Transverse colon (tissue), 4 donors: ENCODE data around the gene CBX5. TPM values are rescaled to one million over a fixed set of nuclear protein-coding genes. Genes with fewer than 3 reads are reported as not detected.

Experiments
- DNase-seq: peaks from one replicate; pipeline ENCODE4 v3.0.0-alpha.2; 2019
- H3K27ac ChIP-seq, 4 donors: fragments of 200-600 bp; sonication (generic); 2 replicates each; pipeline ENCODE4 v1.5.1; 2016 to 2018; ENCODE audit warnings: inconsistent platforms in 4 of 4
- H3K27me3 ChIP-seq: fragments of 200-600 bp; sonication (generic); 2 replicates; pipeline ENCODE4 v1.5.1; 2017; ENCODE audit warnings: inconsistent platforms
- H3K36me3 ChIP-seq, 4 donors: fragments of 200-600 bp; sonication (generic); 2 replicates each; pipeline ENCODE4 v1.5.1; 2017 to 2019; ENCODE audit warnings: inconsistent platforms in 4 of 4
- H3K4me1 ChIP-seq, 4 donors: fragments of 200-600 bp; sonication (generic); 2 replicates each; pipeline ENCODE4 v1.5.1; 2017 to 2020; ENCODE audit warnings: inconsistent platforms in 4 of 4
- H3K4me3 ChIP-seq, 4 donors: fragments of 200-600 bp; sonication (generic); 1 replicate in 1 of 4; 2 replicates in 3 of 4; pipeline versions ENCODE4 v1.5.1 to v1.6.1; 2017 to 2019; ENCODE audit warnings: inconsistent platforms in 4 of 4
- H3K9me3 ChIP-seq, 2 donors: fragments of 200-600 bp; sonication (generic); 2 replicates each; pipeline ENCODE4 v1.5.1; 2017 to 2019; ENCODE audit warnings: inconsistent platforms in 2 of 2
- CTCF ChIP-seq, 5 experiments: fragments of 200-600 bp in 3 of 5; fragments of 450-650 bp in 2 of 5; sonication (generic) in 3 of 5; IDR thresholded peaks; 1 replicate in 2 of 5; 2 replicates in 3 of 5; pipeline ENCODE4 v1.5.1; 2016 to 2017; ENCODE audit warnings: antibody characterized with exemption in 5 of 5, inconsistent platforms in 3 of 5, mild to moderate bottlenecking in 2 of 5, moderate library complexity in 1 of 5
- EP300 ChIP-seq: sonication (generic); formaldehyde crosslinking; IDR thresholded peaks from one replicate; pipeline ENCODE4 v1.6.1; 2017; ENCODE audit warnings: antibody characterized with exemption, low read depth
- POLR2A ChIP-seq: fragments of 450-650 bp; IDR thresholded peaks from one replicate; pipeline ENCODE4 v1.6.1; 2016; ENCODE audit warnings: antibody characterized with exemption, mild to moderate bottlenecking, moderate library complexity
- POLR2AphosphoS5 ChIP-seq, 3 donors: sonication (generic); formaldehyde crosslinking; IDR thresholded peaks; one replicate each; pipeline ENCODE4 v1.6.1; 2016; ENCODE audit warnings: antibody characterized with exemption in 3 of 3
- WGBS, 2 donors: methylation state at CpG; one replicate each; pipeline ENCODE4 v1.1.5; 2018; ENCODE audit warnings: low coverage in 1 of 2; 5-methylcytosine and 5-hydroxymethylcytosine counted together
- in situ Hi-C, 4 donors: fragments of 200-750 bp; cut with MboI; loops; one replicate each; pipeline versions ENCODE4 v1.15.0 to v1.15.1; 2017; ENCODE audit warnings: low sequenced_read_pairs in 3 of 4, low pct_ligation_motif_present in 1 of 4, low pct_unique_long_range_greater_than_20kb in 1 of 4
- intact Hi-C: fragments of 100-400 bp; cut with DNase I; formaldehyde crosslinking; loops from one replicate; pipeline ENCODE4 v1.15.1; 2023; ENCODE audit warnings: low total_unique reads
- total RNA-seq, 4 donors: library from RNA; depleted of rRNA; stranded (reverse); fragments of >200 nt; gene quantifications; one replicate each; pipeline ENCODE4 v1.1.0, GENCODE V29; 2016

The CBX5 gene
- total RNA-seq, 4 donors from 2014 or later = 18.9 to 28.8 (median 22.8) TPM

GRCh38 chr12:54292083-54292930 is 12.4 kb upstream of the CBX5 start:
- Histone ChIP-seq H3K27me3 (no peaks in the 10 kb centered on the region), H3K9me3 (no peaks in the 10 kb centered on the region), H3K4me1 (peaks cover 0 to 22% (median 14%) of the 10 kb centered on the region in 4 donors), H3K4me3 (no peak overlapping the region), H3K27ac (no peak overlapping the region), H3K36me3 (peaks cover 0 to 6% (median 0%) of the 10 kb centered on the region in 4 donors)
- WGBS, 2 donors = 92 to 98% methylated on average over 18 to 30 of the region's 30 CpGs
- no peak for TF ChIP-seq CTCF (IDR thresholded peaks at IDR 0.05)
- TF ChIP-seq POLR2A = no peak
- TF ChIP-seq EP300 = no peak
- no peak for TF ChIP-seq POLR2AphosphoS5 (IDR thresholded peaks at IDR 0.05)
- in situ Hi-C loops (loop anchor here in 1 of 4 donors (10.0 kb wide), 1 partner anchor 72 kb away; the partner anchor contains the start of gene GPR84), intact Hi-C loops (loop anchor here (5.0 kb wide), 1 partner anchor 70 kb away; the partner anchor contains the start of gene GPR84)
- no peak for DNase-seq

- TF ChIP-seq CTCF (IDR thresholded peaks at IDR 0.05) = no peak
- peak in 2 of 3 donors; percentile 25 to 65 for TF ChIP-seq POLR2AphosphoS5 (IDR thresholded peaks at IDR 0.05)
- DNase-seq = no peak
- in situ Hi-C loops (no loop called here), intact Hi-C loops (no loop called here)
- Histone ChIP-seq H3K36me3 (peaks cover 0 to 40% (median 16%) of the 10 kb centered on the region in 4 donors), H3K4me1 (peaks cover 30 to 59% (median 55%) of the 10 kb centered on the region in 4 donors), H3K4me3 (no peak overlapping the region), H3K27me3 (no peaks in the 10 kb centered on the region), H3K27ac (peak overlapping the region; percentile 55 to 69 (median 62)), H3K9me3 (no peaks in the 10 kb centered on the region)
- 49 to 65% methylated on average over 6 to 8 of the region's 8 CpGs for WGBS, 2 donors
Observed at GRCh38 chr12:54287261-54288157, 7.6 kb upstream of the CBX5 start.

GRCh38 chr12:54286042-54287030 is 6.4 kb upstream of the CBX5 start:
- peaks cover 0 to 40% (median 20%) of the 10 kb centered on the region in 4 donors for H3K36me3 ChIP-seq
- 35 to 47% methylated on average over 7 to 12 of the region's 12 CpGs for WGBS, 2 donors
- H3K27ac ChIP-seq = peak overlapping the region; percentile 55 to 69 (median 62)
- H3K9me3 ChIP-seq = no peaks in the 10 kb centered on the region
- H3K4me3 ChIP-seq = no peak overlapping the region
- TF ChIP-seq POLR2A (peak; percentile 10), EP300 (no peak), CTCF (IDR thresholded peaks at IDR 0.05) (no peak), POLR2AphosphoS5 (IDR thresholded peaks at IDR 0.05) (peak in 2 of 3 donors; percentile 7 to 19)
- intact Hi-C loops (no loop called here), in situ Hi-C loops (no loop called here)
- H3K4me1 ChIP-seq = peaks cover 39 to 69% (median 66%) of the 10 kb centered on the region in 4 donors
- no peak for DNase-seq
- no peaks in the 10 kb centered on the region for H3K27me3 ChIP-seq
